ENCODE results near the gene INO80. TPM values are rescaled to one million over a fixed set of nuclear protein-coding genes. Genes with fewer than 3 reads are reported as not detected.

INO80 gene
- total RNA-seq, 3 donors from 2014 or later = 27.2 to 47.7 (median 42.3) TPM

DNA sequence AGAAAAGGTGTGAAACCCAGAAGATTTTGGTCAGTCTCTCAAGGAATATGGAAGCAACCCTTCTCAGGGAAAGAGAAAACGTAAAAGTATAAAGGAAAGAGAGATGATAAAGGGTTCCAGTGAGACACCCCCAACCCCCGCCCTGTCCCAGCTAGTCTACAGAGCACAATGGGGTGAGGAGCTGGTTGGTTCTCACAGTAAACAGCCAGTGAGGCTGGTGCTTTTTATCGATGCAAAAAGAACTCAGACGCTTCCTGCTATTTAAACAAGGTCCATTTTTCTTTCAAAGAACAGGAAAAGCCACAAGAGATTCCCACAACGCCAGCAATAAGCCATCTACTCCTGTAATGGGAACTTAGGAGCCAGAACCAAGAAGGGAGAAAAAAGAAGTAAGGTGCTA, 96.9 kb downstream of the INO80 start:
- no peaks in the 10 kb centered on the region for H3K27me3 ChIP-seq
- no peak overlapping the region for H3K27ac ChIP-seq
- no peaks in the 10 kb centered on the region for H3K36me3 ChIP-seq
- H3K9me3 ChIP-seq = no peaks in the 10 kb centered on the region
- H3K4me1 ChIP-seq = no peaks in the 10 kb centered on the region
- intact Hi-C loops (cut with DNase I; ENCODE audit: low total_unique reads) = loop anchor here (5.0 kb wide), 1 partner anchor 112 kb away; no protein-coding TSS in a partner anchor
- no peak for DNase-seq (ENCODE audit: low spot score in 2 of 2)
- no peak overlapping the region for H3K4me3 ChIP-seq
- TF ChIP-seq POLR2A (IDR thresholded peaks at IDR 0.05) (no peak), POLR2AphosphoS5 (IDR thresholded peaks at IDR 0.05) (no peak), CTCF (IDR thresholded peaks at IDR 0.05) (no peak)

DNA sequence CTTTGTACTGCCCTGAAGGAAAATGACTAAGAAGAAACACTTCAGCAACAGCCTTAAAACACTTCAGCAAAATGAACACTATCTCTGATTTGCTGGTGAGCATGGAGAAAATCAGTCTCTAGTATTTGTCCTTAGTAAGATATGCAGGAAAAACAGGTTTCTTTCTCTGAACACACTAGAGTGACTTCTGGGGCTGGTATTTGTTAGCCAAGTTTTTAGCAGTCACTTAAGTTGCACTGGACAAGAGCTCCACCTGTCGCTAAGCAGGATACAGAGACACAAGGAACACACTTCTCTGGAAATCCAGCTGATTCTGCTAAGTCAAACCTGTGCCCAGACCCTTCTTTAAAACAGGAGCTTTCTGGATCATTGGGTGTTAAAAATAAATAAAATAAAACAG, 97.5 kb downstream of the INO80 start:
- TF ChIP-seq CTCF (IDR thresholded peaks at IDR 0.05) = peak in 2 of 3 donors; percentile 44 to 74
- no peak for TF ChIP-seq POLR2A (IDR thresholded peaks at IDR 0.05)
- no peak for TF ChIP-seq POLR2AphosphoS5 (IDR thresholded peaks at IDR 0.05)
- Histone ChIP-seq H3K27ac (no peak overlapping the region), H3K36me3 (no peaks in the 10 kb centered on the region), H3K27me3 (no peaks in the 10 kb centered on the region), H3K4me1 (no peaks in the 10 kb centered on the region), H3K4me3 (no peak overlapping the region), H3K9me3 (no peaks in the 10 kb centered on the region)
- peak in 1 of 2 donors; percentile 52 for DNase-seq (ENCODE audit: low spot score in 2 of 2)
- intact Hi-C loops (cut with DNase I; ENCODE audit: low total_unique reads) = loop anchor here (5.0 kb wide), 1 partner anchor 111 kb away; no protein-coding TSS in a partner anchor

- no peaks in the 10 kb centered on the region for H3K4me1 ChIP-seq
- DNase-seq (ENCODE audit: low spot score in 2 of 2) = no peak
- H3K27me3 ChIP-seq = no peaks in the 10 kb centered on the region
- TF ChIP-seq POLR2AphosphoS5 (IDR thresholded peaks at IDR 0.05) = no peak
- TF ChIP-seq CTCF (IDR thresholded peaks at IDR 0.05) = no peak
- no peaks in the 10 kb centered on the region for H3K36me3 ChIP-seq
- intact Hi-C loops (cut with DNase I; ENCODE audit: low total_unique reads) = loop anchor here (5.0 kb wide), 1 partner anchor 110 kb away; no protein-coding TSS in a partner anchor
- no peaks in the 10 kb centered on the region for H3K9me3 ChIP-seq
- no peak overlapping the region for H3K4me3 ChIP-seq
- no peak overlapping the region for H3K27ac ChIP-seq
Observed at GRCh38 chr15:41017066-41017735, 98.9 kb downstream of the INO80 start.

- Histone ChIP-seq H3K36me3 (no peaks in the 10 kb centered on the region), H3K27me3 (no peaks in the 10 kb centered on the region), H3K27ac (no peak overlapping the region), H3K4me3 (no peak overlapping the region), H3K4me1 (no peaks in the 10 kb centered on the region), H3K9me3 (no peaks in the 10 kb centered on the region)
- intact Hi-C loops (cut with DNase I; ENCODE audit: low total_unique reads) = no loop called here
- DNase-seq (ENCODE audit: low spot score in 2 of 2) = no peak
- TF ChIP-seq POLR2AphosphoS5 (IDR thresholded peaks at IDR 0.05) = no peak
- TF ChIP-seq POLR2A (IDR thresholded peaks at IDR 0.05) = no peak
- TF ChIP-seq CTCF (IDR thresholded peaks at IDR 0.05) = no peak
Observed at GRCh38 chr15:41013691-41014414, 102.2 kb downstream of the INO80 start.

Data from breast epithelium (tissue), 4 donors.